A549 (cell line): ENCODE results near the gene SEMA4D. TPM values are rescaled to one million over a fixed set of nuclear protein-coding genes. Genes with fewer than 3 reads are reported as not detected.

Experiments used
- ATAC-seq, 2 experiments: fragments of 200-7000 bp in 1 of 2; fragments of >200 bp in 1 of 2; cut with Nextera tagmentation in 1 of 2; cut with Tn5 transposase in 1 of 2; 3 replicates each; pipeline versions ENCODE4 v1.8.0 to v1.9.1; 2018 to 2020; ENCODE audit warnings: mild to moderate bottlenecking in 1 of 2, moderate library complexity in 1 of 2
- CTCF ChIA-PET: fragments of 300-600 bp; sonication (Branson Sonifier 250); formaldehyde crosslinking; extraction: SDS; loops from one replicate; lab custom pipeline; 2021; ENCODE audit warnings: antibody characterized with exemption, inconsistent platforms; lab: Yijun Ruan, JAX
- POLR2A ChIA-PET: fragments of 350-600 bp; formaldehyde crosslinking; extraction: SDS; loops from one replicate; lab custom pipeline; 2021; ENCODE audit warnings: antibody characterized with exemption, inconsistent platforms; lab: Yijun Ruan, JAX
- DNase-seq, 2 experiments: peaks; one replicate each; pipeline versions ENCODE4 v3.0.0 to v3.0.0-alpha.2; 2011 to 2016; ENCODE audit warnings: low read depth in 1 of 2, low spot score in 1 of 2
- FAIRE-seq: peaks from 2 replicates; lab custom pipeline; 2011; peaks lifted over from hg19 to GRCh38; lab: Jason Lieb, UNC
- H3K27ac ChIP-seq, 2 experiments: fragments of >200 bp; sonication (Bioruptor Twin); formaldehyde crosslinking; 3 replicates each; pipeline ENCODE4 v1.5.1; 2016 to 2017
- H3K4me1 ChIP-seq: fragments of >200 bp; sonication (Bioruptor Twin); formaldehyde crosslinking; 3 replicates; pipeline ENCODE4 v1.6.1; 2016
- H3K4me2 ChIP-seq: fragments of >200 bp; sonication (Bioruptor Twin); formaldehyde crosslinking; 3 replicates; pipeline ENCODE4 v1.6.1; 2016
- H3K4me3 ChIP-seq: fragments of >200 bp; sonication (Bioruptor Twin); formaldehyde crosslinking; 3 replicates; pipeline ENCODE4 v1.5.1; 2016
- H3K9me3 ChIP-seq: fragments of >200 bp; sonication (Bioruptor Twin); formaldehyde crosslinking; 3 replicates; pipeline ENCODE4 v1.6.1; 2016
- BCL3 ChIP-seq: fragments of >200 bp; sonication (Bioruptor Twin); formaldehyde crosslinking; IDR thresholded peaks from 3 replicates; pipeline ENCODE4 v1.6.1; 2016
- CHD4 ChIP-seq: fragments of 200-600 bp; sonication (generic); IDR thresholded peaks from 2 replicates; pipeline ENCODE4 v1.6.1; 2016; ENCODE audit warnings: antibody characterized with exemption, mild to moderate bottlenecking, borderline replicate concordance
- CTCF ChIP-seq: fragments of >200 bp; sonication (Bioruptor Twin); formaldehyde crosslinking; IDR thresholded peaks from 3 replicates; pipeline ENCODE4 v1.5.1; 2016
- E2F6 ChIP-seq: IDR thresholded peaks from 2 replicates; pipeline ENCODE4 v1.6.1; 2012; ENCODE audit warnings: low read depth, borderline replicate concordance
- EHF ChIP-seq: fragments of 250-450 bp; sonication (Bioruptor Pico); IDR thresholded peaks from 2 replicates; pipeline ENCODE4 v1.5.0; 2020; ENCODE audit warnings: mild to moderate bottlenecking
- ESRRA ChIP-seq: fragments of 150-350 bp; IDR thresholded peaks from 2 replicates; pipeline ENCODE4 v1.6.1; 2014; ENCODE audit warnings: mild to moderate bottlenecking, low read length, borderline replicate concordance
- FOXS1 ChIP-seq: fragments of 250-450 bp; sonication (Bioruptor Pico); IDR thresholded peaks from 2 replicates; pipeline ENCODE4 v1.5.0; 2020; ENCODE audit warnings: mild to moderate bottlenecking, moderate library complexity
- GATA3 ChIP-seq: IDR thresholded peaks from 2 replicates; pipeline ENCODE4 v1.6.1; 2012; ENCODE audit warnings: borderline replicate concordance
- HEYL ChIP-seq: fragments of 250-450 bp; sonication (Bioruptor Pico); IDR thresholded peaks from 2 replicates; pipeline ENCODE4 v1.8.0; 2021; ENCODE audit warnings: mild to moderate bottlenecking, moderate library complexity
- KDM1A ChIP-seq: fragments of 200-600 bp; sonication (generic); IDR thresholded peaks from 2 replicates; pipeline ENCODE4 v1.6.1; 2016; ENCODE audit warnings: low read depth, mild to moderate bottlenecking
- MAFK ChIP-seq: fragments of 450-650 bp; IDR thresholded peaks from 2 replicates; pipeline ENCODE4 v1.6.1; 2014; ENCODE audit not compliant: partially characterized antibody
- MAX ChIP-seq: IDR thresholded peaks from 2 replicates; pipeline ENCODE4 v1.6.1; 2012
- NPAS2 ChIP-seq: fragments of 250-450 bp; sonication (Bioruptor Pico); IDR thresholded peaks from 2 replicates; pipeline ENCODE4 v1.8.0; 2022; ENCODE audit warnings: mild to moderate bottlenecking, moderate library complexity, borderline replicate concordance
- RCOR1 ChIP-seq: fragments of 150-350 bp; IDR thresholded peaks from 2 replicates; pipeline ENCODE4 v1.6.1; 2014; ENCODE audit warnings: antibody characterized with exemption, low read length, low read depth
- REST ChIP-seq: fragments of 200-600 bp; sonication (generic); IDR thresholded peaks from 2 replicates; pipeline ENCODE4 v1.6.1; 2016; ENCODE audit warnings: antibody characterized with exemption, mild to moderate bottlenecking, moderate library complexity
- ZSCAN20 ChIP-seq: fragments of 250-450 bp; sonication (Bioruptor Pico); IDR thresholded peaks from 2 replicates; pipeline ENCODE4 v1.8.0; 2022; ENCODE audit warnings: mild to moderate bottlenecking, moderate library complexity
- WGBS: methylation state at CpG from one replicate; pipeline ENCODE4 v1.1.6; 2017; ENCODE audit errors: missing lambda C conversion rate; 5-methylcytosine and 5-hydroxymethylcytosine counted together
- polyA plus RNA-seq, 4 experiments: library from polyadenylated mRNA; depleted of rRNA in 3 of 4; stranded (reverse); fragments of >200 nt; fragmentation: RNase III in 1 of 4; extraction: RNeasy Plus Mini Kit Qiagen cat#74134 plus additional on column Dnase treatment in 1 of 4; gene quantifications; 2 replicates in 3 of 4; 3 replicates in 1 of 4; pipeline ENCODE4 v1.2.3, GENCODE V29; 2011 to 2017

SEMA4D gene
- polyA plus RNA-seq, 2 of the 4 experiments (the other 2 are of a cell fraction), result 5.3 to 7.2 TPM

- TF ChIP-seq BCL3 (no peak), E2F6 (no peak), MAFK (no peak), RCOR1 (no peak), CTCF (no peak)
Observed at GRCh38 chr9:89482056-89482851, 15.7 kb downstream of the SEMA4D start (continued).

- Histone ChIP-seq H3K4me2 (no peak overlapping the region), H3K9me3 (no peaks in the 10 kb centered on the region), H3K4me1 (no peaks in the 10 kb centered on the region), H3K27ac (no peak overlapping the region), H3K4me3 (no peak overlapping the region)
- POLR2A ChIA-PET, result no interaction called here
- no peak for ATAC-seq
- DNase-seq, result no peak
- TF ChIP-seq ZSCAN20 (CRISPR knock-in tag) (no peak), EHF (CRISPR knock-in tag) (no peak), CHD4 (no peak), GATA3 (no peak), ESRRA (no peak), NPAS2 (CRISPR knock-in tag) (no peak), HEYL (CRISPR knock-in tag) (no peak), REST (no peak), FOXS1 (no peak), MAX (no peak), KDM1A (no peak)
- no peak for FAIRE-seq
- WGBS, result 95% methylated on average over 11 of the region's 11 CpGs
- CTCF ChIA-PET, result no interaction called here
Observed at GRCh38 chr9:89481538-89481915, 16.4 kb downstream of the SEMA4D start.
